HepG2 (cell line): ENCODE data around the gene TEX53. TPM values are rescaled to one million over a fixed set of nuclear protein-coding genes. Genes with fewer than 3 reads are reported as not detected.

Source experiments
- ATAC-seq: fragments of 200-7000 bp; cut with Tn5 transposase; 3 replicates; pipeline ENCODE4 v1.9.1; 2020; ENCODE audit warnings: mild to moderate bottlenecking, moderate library complexity
- BruUV-seq: library from RNA; stranded (reverse); fragments of 400-500 nt; replicated peaks from 2 replicates; lab custom pipeline; 2021; lab: Mats Ljungman, UMichigan
- CTCF ChIA-PET: fragments of 300-600 bp; formaldehyde crosslinking; extraction: SDS; loops from one replicate; lab custom pipeline; 2021; ENCODE audit warnings: low total read pairs, inconsistent platforms, low intra/inter-chr PET ratio; lab: Yijun Ruan, JAX
- POLR2A ChIA-PET: fragments of 350-600 bp; sonication (Branson Sonifier 250); formaldehyde crosslinking; loops from one replicate; lab custom pipeline; 2020; ENCODE audit warnings: antibody characterized with exemption, inconsistent platforms; lab: Yijun Ruan, JAX
- DNase-seq: peaks from one replicate; pipeline ENCODE4 v3.0.0-alpha.2; 2015; ENCODE audit warnings: low spot score
- FAIRE-seq: peaks from 3 replicates; lab custom pipeline; 2011; peaks lifted over from hg19 to GRCh38; lab: Jason Lieb, UNC
- H2AFZ ChIP-seq: one replicate; pipeline ENCODE4 v1.6.1; 2011; ENCODE audit warnings: low read length, inconsistent platforms
- H3K27ac ChIP-seq: fragments of 300-600 bp; 3 replicates; pipeline ENCODE4 v1.8.0; 2011; ENCODE audit warnings: mixed run types, mild to moderate bottlenecking, mixed read lengths, low read length, inconsistent platforms; ENCODE audit not compliant: insufficient read depth; ENCODE audit errors: extremely low read length
- H3K27me3 ChIP-seq, 2 experiments: fragments of 200-600 bp in 1 of 2; 2 replicates in 1 of 2; 3 replicates in 1 of 2; pipeline versions ENCODE4 v1.6.0 to v1.8.0; 2011; ENCODE audit warnings: low read length in 2 of 2, mild to moderate bottlenecking in 2 of 2, moderate library complexity in 2 of 2, inconsistent platforms in 1 of 2; ENCODE audit not compliant: insufficient read depth in 2 of 2, control insufficient read depth in 1 of 2
- H3K36me3 ChIP-seq, 2 experiments: fragments of 200-600 bp in 1 of 2; replicated peaks in 1 of 2; 2 replicates in 1 of 2; 3 replicates in 1 of 2; pipeline versions ENCODE4 v1.5.1 to v1.8.0; 2011; ENCODE audit warnings: low read length in 2 of 2, inconsistent platforms in 1 of 2; ENCODE audit not compliant: insufficient read depth in 2 of 2, control insufficient read depth in 1 of 2
- H3K4me1 ChIP-seq: 2 replicates; pipeline ENCODE4 v1.5.1; 2012; ENCODE audit warnings: low read length, inconsistent platforms; ENCODE audit not compliant: insufficient read depth
- H3K4me2 ChIP-seq: 2 replicates; pipeline ENCODE4 v1.6.0; 2011; ENCODE audit warnings: low read depth, low read length, inconsistent platforms
- H3K4me3 ChIP-seq, 3 experiments: fragments of 200-600 bp in 1 of 3; sonication (generic), shearing (Covaris generic) in 1 of 3; replicated peaks in 1 of 3; 2 replicates each; pipeline ENCODE4 v1.5.1; 2011 to 2016; ENCODE audit warnings: low read length in 3 of 3, inconsistent platforms in 2 of 3, low read depth in 2 of 3, mild to moderate bottlenecking in 2 of 3, control low read depth in 1 of 3, mixed read lengths in 1 of 3; ENCODE audit not compliant: insufficient read depth in 1 of 3
- H3K79me2 ChIP-seq: one replicate; pipeline ENCODE4 v1.6.1; 2011; ENCODE audit warnings: low read length, inconsistent platforms; ENCODE audit not compliant: insufficient read depth
- H3K9ac ChIP-seq: 2 replicates; pipeline ENCODE4 v1.6.0; 2011; ENCODE audit warnings: mild to moderate bottlenecking, low read depth, low read length, inconsistent platforms; ENCODE audit not compliant: insufficient read depth
- H3K9me3 ChIP-seq: 2 replicates; pipeline ENCODE4 v1.5.1; 2012; ENCODE audit warnings: mild to moderate bottlenecking, low read length
- H4K20me1 ChIP-seq: 2 replicates; pipeline ENCODE4 v1.6.0; 2011; ENCODE audit warnings: inconsistent platforms, mild to moderate bottlenecking, low read length, moderate library complexity; ENCODE audit not compliant: insufficient read depth
- AHR ChIP-seq: IDR thresholded peaks from 2 replicates; pipeline ENCODE4 v1.6.1; 2018; ENCODE audit warnings: missing genetic modification reagents, missing compliant biosample characterization
- CEBPG ChIP-seq: IDR thresholded peaks from 2 replicates; pipeline ENCODE4 v1.6.1; 2016
- CSRNP2 ChIP-seq: sonication (generic); formaldehyde crosslinking; conservative IDR thresholded peaks from 2 replicates; pipeline ENCODE4 v1.8.0; 2022; ENCODE audit warnings: low read depth, missing genetic modification reagents
- DPF2 ChIP-seq: sonication (generic); formaldehyde crosslinking; IDR thresholded peaks from 2 replicates; pipeline ENCODE4 v1.4.0; 2020; ENCODE audit warnings: mild to moderate bottlenecking, low read depth, missing genetic modification reagents, borderline replicate concordance
- FOSL2 ChIP-seq: sonication (generic); formaldehyde crosslinking; IDR thresholded peaks from 2 replicates; pipeline ENCODE4 v1.4.0; 2020; ENCODE audit warnings: missing genetic modification reagents
- JUNB ChIP-seq: sonication (generic); formaldehyde crosslinking; IDR thresholded peaks from 2 replicates; pipeline ENCODE4 v1.8.0; 2022; ENCODE audit warnings: missing genetic modification reagents, mild to moderate bottlenecking, borderline replicate concordance
- MAFG ChIP-seq: sonication (generic); formaldehyde crosslinking; IDR thresholded peaks from 2 replicates; pipeline ENCODE4 v1.5.1; 2020; ENCODE audit warnings: mild to moderate bottlenecking, missing genetic modification reagents
- MXD4 ChIP-seq: IDR thresholded peaks from 2 replicates; pipeline ENCODE4 v1.6.1; 2016; ENCODE audit warnings: mild to moderate bottlenecking, missing biosample characterization, missing genetic modification reagents
- NCOA2 ChIP-seq: sonication (generic); formaldehyde crosslinking; IDR thresholded peaks from 2 replicates; pipeline ENCODE4 v1.8.0; 2022; ENCODE audit warnings: inconsistent platforms
- SNAPC4 ChIP-seq: sonication (generic); formaldehyde crosslinking; IDR thresholded peaks from 2 replicates; pipeline ENCODE4 v1.4.0; 2020; ENCODE audit warnings: mild to moderate bottlenecking, missing genetic modification reagents
- SP2 ChIP-seq: sonication (generic); formaldehyde crosslinking; IDR thresholded peaks from 2 replicates; pipeline ENCODE4 v1.5.1; 2020; ENCODE audit warnings: mild to moderate bottlenecking, missing genetic modification reagents
- TCF12 ChIP-seq, 2 experiments: fragments of 450-650 bp in 1 of 2; sonication (generic) in 1 of 2; formaldehyde crosslinking in 1 of 2; IDR thresholded peaks; 2 replicates each; pipeline versions ENCODE4 v1.6.1 to v1.8.0; 2017 to 2022; ENCODE audit warnings: antibody characterized with exemption in 1 of 2, mild to moderate bottlenecking in 1 of 2, missing genetic modification reagents in 1 of 2, moderate library complexity in 1 of 2
- ZBTB42 ChIP-seq: sonication (generic); formaldehyde crosslinking; IDR thresholded peaks from 2 replicates; pipeline ENCODE4 v1.5.0; 2020; ENCODE audit warnings: mild to moderate bottlenecking, missing genetic modification reagents
- ZNF546 ChIP-seq: sonication (generic); formaldehyde crosslinking; conservative IDR thresholded peaks from 2 replicates; pipeline ENCODE4 v1.8.1; 2023; ENCODE audit warnings: mild to moderate bottlenecking, missing genetic modification reagents
- ZNF550 ChIP-seq: sonication (generic); formaldehyde crosslinking; IDR thresholded peaks from 2 replicates; pipeline ENCODE4 v1.4.0; 2020; ENCODE audit warnings: mild to moderate bottlenecking, missing genetic modification reagents, borderline replicate concordance
- ZNF703 ChIP-seq: sonication (generic); formaldehyde crosslinking; IDR thresholded peaks from 2 replicates; pipeline ENCODE4 v1.5.1; 2020; ENCODE audit warnings: missing genetic modification reagents, mild to moderate bottlenecking, moderate library complexity, borderline replicate concordance
- ZNF792 ChIP-seq: IDR thresholded peaks from 2 replicates; pipeline ENCODE4 v1.6.1; 2016
- WGBS: methylation state at CpG from one replicate; pipeline ENCODE4 v1.1.6; 2017; ENCODE audit warnings: low lambda C conversion rate; 5-methylcytosine and 5-hydroxymethylcytosine counted together
- in situ Hi-C: cut with HindIII; loops from 2 replicates; pipeline ENCODE4 v1.10.0; 2017; ENCODE audit warnings: low pct_unique_long_range_greater_than_20kb; ENCODE audit not compliant: extremely low pct_ligation_motif_present
- intact Hi-C: fragments of 100-400 bp; cut with micrococcal nuclease; formaldehyde crosslinking; loops from one replicate; pipeline ENCODE4 v1.10.0; 2022; ENCODE audit not compliant: unreplicated experiment
- polyA plus RNA-seq, 8 experiments: library from polyadenylated mRNA; depleted of rRNA in 3 of 8; stranded (reverse) in 7 of 8; unstranded in 1 of 8; fragments of >200 nt; fragmentation: Illumina TruSeq in 4 of 8; extraction: Trizol in 4 of 8; gene quantifications; 2 replicates each; pipeline versions ENCODE4 v1.2.1 to v1.2.3, GENCODE V29; 2011 to 2016; ENCODE audit warnings: low read depth in 4 of 8, missing spikeins in 1 of 8, mixed read lengths in 1 of 8; ENCODE audit not compliant: insufficient read depth in 1 of 8
- total RNA-seq, 5 experiments: library from RNA; depleted of rRNA; stranded (reverse); fragments of >200 nt; fragmentation: Illumina TruSeq; extraction: Trizol; gene quantifications; 2 replicates each; pipeline ENCODE4 v1.2.3, GENCODE V29; 2016; ENCODE audit warnings: low read depth in 1 of 5

The TEX53 gene
- total and polyA plus RNA-seq, 2 of the 13 experiments (the other 11 are each of a cell fraction or from before 2014, with no cell fraction given) = not detected

DNA sequence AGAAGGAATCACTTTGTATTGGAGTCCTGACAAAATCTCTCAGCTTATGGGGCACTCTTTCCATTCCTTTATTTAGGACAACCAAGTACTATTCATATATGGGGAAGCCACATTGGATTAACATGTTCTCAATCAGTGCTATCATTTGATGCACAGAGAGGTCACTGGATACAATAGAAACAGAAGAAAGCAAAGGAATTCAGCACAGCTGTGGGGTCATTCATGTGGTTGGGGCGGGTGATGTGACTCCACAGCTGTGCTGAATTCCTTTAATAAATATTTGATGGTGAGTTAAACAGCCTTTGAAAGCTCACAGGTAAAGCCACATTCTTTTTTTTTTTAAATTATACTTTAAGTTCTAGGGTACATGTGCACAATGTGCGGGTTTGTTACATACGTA lies 25.2 kb upstream of the TEX53 start (continued):
- TF ChIP-seq SNAPC4 (CRISPR knock-in tag) (no peak), ZNF546 (no peak)

GRCh38 chr9:114681594-114682332 lies 24.2 kb upstream of the TEX53 start, which contains the start of gene TEX48:
Gene TEX48 (minus strand): TSS chr9:114682192. CDS start chr9:114671723, 10,469 bp downstream.
- in situ Hi-C loops (loop anchor here (5.0 to 10.0 kb wide), 3 partner anchors 231 to 843 kb away; no protein-coding TSS in a partner anchor), intact Hi-C loops (loop anchor here (1.0 to 5.0 kb wide), 6 partner anchors 40 to 841 kb away; no protein-coding TSS in a partner anchor)
- WGBS = 11% methylated on average over 6 of the region's 8 CpGs
- Histone ChIP-seq H3K9ac (no peak within 1 kb of the TSS), H4K20me1 (no peaks in the 10 kb centered on the region), H3K79me2 (no peaks in the 10 kb centered on the region), H3K4me2 (peak within 1 kb of the TSS; percentile 34; the same call in 1 of the 2 replicates), H3K27ac (no peak within 1 kb of the TSS), H3K27me3 (no peaks in the 10 kb centered on the region), H2AFZ (no peak within 1 kb of the TSS), H3K4me1 (peaks cover 8% of the 10 kb centered on the region), H3K4me3 (no peak within 1 kb of the TSS), H3K9me3 (no peaks in the 10 kb centered on the region), H3K36me3 (no peaks in the 10 kb centered on the region)
- FAIRE-seq (peak; percentile 70), ATAC-seq (peak; percentile 99), DNase-seq (peak; percentile 80)
- CTCF ChIA-PET = interaction anchor here (1.2 to 3.4 kb wide), 7 partner anchors 40 to 332 kb away, joined by 3 to 46 read pairs (median 9); no protein-coding TSS in a partner anchor
- POLR2A ChIA-PET = no interaction called here
- no TSS peak for BruUV-seq
- no peak for TF ChIP-seq ZNF550 (CRISPR knock-in tag)
- TF ChIP-seq FOSL2 (CRISPR knock-in tag) = no peak
- TF ChIP-seq DPF2 (CRISPR knock-in tag) = no peak
- no peak for TF ChIP-seq AHR (CRISPR knock-in tag)
- TF ChIP-seq TCF12 (IDR thresholded peaks at IDR 0.05) = no peak
- TF ChIP-seq TCF12 (CRISPR knock-in tag; IDR thresholded peaks at IDR 0.05) = no peak
- no peak for TF ChIP-seq NCOA2 (CRISPR knock-in tag)
- TF ChIP-seq JUNB (CRISPR knock-in tag) = no peak
- TF ChIP-seq MAFG (CRISPR knock-in tag) = no peak
- no peak for TF ChIP-seq SP2 (CRISPR knock-in tag)
- TF ChIP-seq ZNF792 (CRISPR knock-in tag) = 0 out of 2 replicates have a peak, but pooled peaks have one; percentile 8
- no peak for TF ChIP-seq ZNF703 (CRISPR knock-in tag)
- TF ChIP-seq CEBPG (CRISPR knock-in tag) = no peak
- no peak for TF ChIP-seq MXD4
- no peak for TF ChIP-seq ZBTB42 (CRISPR knock-in tag)
- TF ChIP-seq CSRNP2 (CRISPR knock-in tag) = no peak
